ENCODE measurements around the gene PSMD3.
A peak's percentile ranks its signal among the peaks of the same experiment; 100 is the strongest.

PSMD3 gene

DNA sequence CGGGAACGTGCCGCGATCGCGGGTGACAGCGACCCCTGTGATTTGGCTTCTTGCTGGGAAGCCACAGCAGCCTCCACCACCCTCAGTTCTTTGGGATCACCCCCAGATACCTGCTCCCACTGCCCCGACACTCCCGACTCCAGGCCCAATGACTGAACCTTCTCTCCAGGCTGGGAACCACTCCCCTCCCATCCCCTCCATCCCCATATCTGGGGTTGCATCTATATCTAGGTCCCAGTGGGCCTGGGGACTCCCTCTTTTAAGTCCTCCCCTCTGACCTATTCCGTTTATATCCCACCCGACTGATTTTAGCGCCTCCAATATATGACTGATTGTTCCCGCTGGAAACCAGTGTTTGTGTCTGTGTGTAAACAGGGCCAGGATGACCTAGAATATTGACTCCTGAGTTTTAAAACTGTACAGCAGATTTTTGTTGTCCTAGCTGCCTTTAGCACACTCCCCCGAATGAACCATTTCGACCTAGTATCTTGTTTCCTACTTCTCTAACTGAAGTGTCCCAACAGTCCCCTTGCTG lies 667 bp downstream of the PSMD3 start:
- peak overlapping the region; percentile 78 for H3K27ac ChIP-seq
- TF ChIP-seq, protein P1, sequence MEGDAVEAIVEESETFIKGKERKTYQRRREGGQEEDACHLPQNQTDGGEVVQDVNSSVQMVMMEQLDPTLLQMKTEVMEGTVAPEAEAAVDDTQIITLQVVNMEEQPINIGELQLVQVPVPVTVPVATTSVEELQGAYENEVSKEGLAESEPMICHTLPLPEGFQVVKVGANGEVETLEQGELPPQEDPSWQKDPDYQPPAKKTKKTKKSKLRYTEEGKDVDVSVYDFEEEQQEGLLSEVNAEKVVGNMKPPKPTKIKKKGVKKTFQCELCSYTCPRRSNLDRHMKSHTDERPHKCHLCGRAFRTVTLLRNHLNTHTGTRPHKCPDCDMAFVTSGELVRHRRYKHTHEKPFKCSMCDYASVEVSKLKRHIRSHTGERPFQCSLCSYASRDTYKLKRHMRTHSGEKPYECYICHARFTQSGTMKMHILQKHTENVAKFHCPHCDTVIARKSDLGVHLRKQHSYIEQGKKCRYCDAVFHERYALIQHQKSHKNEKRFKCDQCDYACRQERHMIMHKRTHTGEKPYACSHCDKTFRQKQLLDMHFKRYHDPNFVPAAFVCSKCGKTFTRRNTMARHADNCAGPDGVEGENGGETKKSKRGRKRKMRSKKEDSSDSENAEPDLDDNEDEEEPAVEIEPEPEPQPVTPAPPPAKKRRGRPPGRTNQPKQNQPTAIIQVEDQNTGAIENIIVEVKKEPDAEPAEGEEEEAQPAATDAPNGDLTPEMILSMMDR (IDR thresholded peaks at IDR 0.05), result no peak
- TF ChIP-seq ZFX (IDR thresholded peaks at IDR 0.05; ENCODE audit: borderline replicate concordance), result no peak

DNA sequence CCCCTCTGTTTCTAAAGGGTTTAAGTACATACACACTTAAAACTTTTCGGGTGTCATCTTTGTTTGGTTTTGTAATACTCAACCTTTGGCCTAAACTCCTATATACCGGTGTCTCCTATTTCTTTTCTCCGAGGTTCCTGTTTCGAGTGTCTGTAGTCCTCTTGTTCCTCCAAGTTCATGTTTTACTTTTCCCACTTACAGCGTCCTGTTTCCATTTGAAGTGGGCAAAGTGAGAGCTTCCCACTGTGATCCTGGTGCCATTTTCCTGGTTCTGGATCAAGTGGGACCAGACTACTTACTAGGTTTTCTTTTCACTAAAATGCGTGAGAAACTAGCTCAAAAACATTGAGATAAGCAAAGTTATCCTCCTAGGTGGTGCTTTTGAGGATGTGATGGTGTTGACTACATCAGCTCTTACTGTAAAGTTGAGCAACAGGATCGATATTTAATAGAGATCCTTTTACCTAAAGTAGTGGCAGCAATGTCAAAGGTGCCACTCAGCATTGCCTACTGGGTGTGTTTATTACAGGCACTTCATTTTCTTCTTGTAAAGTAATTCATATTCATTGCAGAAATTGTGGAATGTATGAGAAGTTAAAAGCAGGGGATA lies 1.3 kb downstream of the PSMD3 start:
- peak overlapping the region; percentile 78 for H3K27ac ChIP-seq

DNA sequence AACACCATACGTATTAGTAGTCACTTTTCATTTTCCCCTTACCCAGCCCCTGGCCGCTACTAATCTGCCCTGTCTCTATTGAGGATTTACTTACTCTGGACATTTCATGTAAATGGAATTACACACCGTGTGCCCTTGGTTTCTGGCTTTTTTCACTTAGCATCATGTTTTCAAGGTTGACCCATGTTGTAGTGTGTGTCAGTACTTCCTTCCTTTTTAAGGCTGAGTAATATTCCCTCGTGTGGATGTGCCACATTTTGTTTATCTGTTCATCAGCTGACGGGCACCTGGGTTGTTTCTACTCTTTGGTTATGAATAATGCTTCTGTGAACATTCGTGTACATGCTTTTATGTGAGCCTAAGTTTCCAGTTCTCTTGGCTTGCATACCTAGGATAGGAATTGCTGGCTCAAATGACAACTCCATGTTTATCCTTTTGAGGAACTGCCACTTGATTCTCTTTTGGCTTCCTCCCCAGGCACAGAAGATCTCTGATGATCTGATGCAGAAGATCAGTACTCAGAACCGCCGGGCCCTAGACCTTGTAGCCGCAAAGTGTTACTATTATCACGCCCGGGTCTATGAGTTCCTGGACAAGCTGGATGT lies 7.7 kb downstream of the PSMD3 start:
- TF ChIP-seq ZFX (IDR thresholded peaks at IDR 0.05; ENCODE audit: borderline replicate concordance), result no peak
- TF ChIP-seq, protein P1 (IDR thresholded peaks at IDR 0.05), result no peak
- H3K27ac ChIP-seq, result no peak overlapping the region

More for the DNA sequence above, 1.3 kb downstream of the PSMD3 start:
- no peak for TF ChIP-seq ZFX (IDR thresholded peaks at IDR 0.05; ENCODE audit: borderline replicate concordance)
- TF ChIP-seq, protein P1 (IDR thresholded peaks at IDR 0.05), result no peak

DNA sequence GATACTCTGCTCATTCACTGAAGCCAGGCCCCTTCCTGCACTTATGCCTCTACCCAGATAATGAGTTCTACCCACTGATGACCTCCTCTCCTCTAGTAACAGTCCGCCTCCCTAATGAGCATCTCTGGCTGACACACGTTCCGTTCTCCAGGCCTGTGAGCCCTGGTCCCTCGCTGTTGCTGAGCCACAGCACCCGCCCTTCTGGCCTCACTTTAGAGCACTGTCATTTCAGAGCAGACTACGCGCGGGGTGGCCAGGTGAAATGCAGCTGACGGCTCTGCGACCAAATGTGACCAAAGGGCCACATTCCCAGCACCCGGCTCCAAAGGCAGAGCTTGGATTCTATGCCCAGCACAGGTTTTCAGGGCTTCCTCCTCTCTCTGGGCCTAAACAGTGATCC lies 13.8 kb downstream of the PSMD3 start:
- TF ChIP-seq, protein P1 (IDR thresholded peaks at IDR 0.05), result no peak
- no peak for TF ChIP-seq ZFX (IDR thresholded peaks at IDR 0.05; ENCODE audit: borderline replicate concordance)
- H3K27ac ChIP-seq, result no peak overlapping the region

DNA sequence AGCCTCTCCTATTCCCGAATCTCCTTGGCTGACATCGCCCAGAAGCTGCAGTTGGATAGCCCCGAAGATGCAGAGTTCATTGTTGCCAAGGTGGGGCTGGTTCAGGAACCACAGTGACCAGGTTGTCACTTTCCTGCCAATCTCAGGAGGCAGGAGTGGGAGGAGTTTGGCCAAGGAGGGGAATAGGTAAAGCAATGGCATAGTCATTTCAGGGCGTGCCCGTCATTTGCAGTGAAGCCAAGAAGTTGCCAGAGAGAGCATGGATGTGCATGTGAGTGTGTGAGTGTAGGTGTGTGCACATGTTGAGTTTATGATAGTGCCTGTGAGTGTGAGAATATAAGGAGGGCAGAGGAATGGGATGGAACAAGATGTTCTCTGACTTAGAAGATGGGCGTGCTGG lies 14.8 kb downstream of the PSMD3 start:
- H3K27ac ChIP-seq, result no peak overlapping the region
- TF ChIP-seq, protein P1 (IDR thresholded peaks at IDR 0.05), result no peak
- no peak for TF ChIP-seq ZFX (IDR thresholded peaks at IDR 0.05; ENCODE audit: borderline replicate concordance)

DNA sequence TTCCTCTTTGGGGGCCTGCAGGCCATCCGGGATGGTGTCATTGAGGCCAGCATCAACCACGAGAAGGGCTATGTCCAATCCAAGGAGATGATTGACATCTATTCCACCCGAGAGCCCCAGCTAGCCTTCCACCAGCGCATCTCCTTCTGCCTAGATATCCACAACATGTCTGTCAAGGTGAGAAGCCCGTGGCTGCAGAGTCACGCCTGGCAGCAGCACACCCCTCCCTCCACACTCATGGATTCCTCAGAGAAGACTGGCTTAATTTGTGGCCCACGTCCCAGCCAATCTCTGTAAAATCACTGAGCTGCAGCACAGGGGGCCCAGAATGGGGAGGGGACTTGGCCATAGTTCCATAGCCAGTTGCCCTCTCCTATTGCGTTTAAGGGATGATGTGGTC lies 15.6 kb downstream of the PSMD3 start:
- TF ChIP-seq, protein P1 (IDR thresholded peaks at IDR 0.05), result no peak
- TF ChIP-seq ZFX (IDR thresholded peaks at IDR 0.05; ENCODE audit: borderline replicate concordance), result no peak
- H3K27ac ChIP-seq, result no peak overlapping the region

DNA sequence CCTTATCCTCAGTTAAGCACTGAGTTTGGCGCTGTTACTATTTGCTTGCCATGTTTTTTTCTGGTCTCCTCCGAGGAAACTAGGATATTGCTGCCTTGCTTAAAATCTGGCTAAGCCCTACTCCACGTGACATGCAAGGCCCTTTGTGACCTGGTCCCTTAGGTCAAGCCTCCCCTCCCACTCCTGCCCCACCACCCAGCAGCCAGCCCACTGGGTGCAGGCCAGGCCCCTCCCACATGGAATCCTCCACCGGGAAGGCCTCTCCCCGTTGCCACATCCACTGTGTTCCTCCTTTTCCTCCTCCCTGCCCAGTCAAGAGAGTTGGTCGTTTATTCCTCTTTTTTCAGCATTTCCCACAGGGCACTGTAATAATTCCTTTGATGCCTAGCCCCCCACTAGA lies 16.2 kb downstream of the PSMD3 start:
- no peak for TF ChIP-seq ZFX (IDR thresholded peaks at IDR 0.05; ENCODE audit: borderline replicate concordance)
- TF ChIP-seq, protein P1 (IDR thresholded peaks at IDR 0.05), result no peak
- no peak overlapping the region for H3K27ac ChIP-seq
